Memory B cell (primary cell): ENCODE results near the gene RNF19B.

Experiments
- ATAC-seq: fragments of 150-1000 bp; cut with Tn5 transposase; 2 replicates; pipeline ENCODE4 v1.10.0; 2021; ENCODE audit warnings: low read depth, mild to moderate bottlenecking, moderate library complexity
- DNase-seq, 2 donors: peaks; one replicate each; pipeline ENCODE4 v3.0.0; 2022; ENCODE audit warnings: low spot score in 2 of 2
- H3K27ac Mint-ChIP-seq: one replicate; pipeline ENCODE4 v1.8.0; 2022; ENCODE audit warnings: mild to moderate bottlenecking, moderate library complexity, mixed read lengths
- H3K27me3 Mint-ChIP-seq: one replicate; pipeline ENCODE4 v1.8.0; 2022; ENCODE audit warnings: mixed read lengths
- H3K36me3 Mint-ChIP-seq: one replicate; pipeline ENCODE4 v1.8.0; 2022; ENCODE audit warnings: mild to moderate bottlenecking, mixed read lengths
- H3K4me1 Mint-ChIP-seq: one replicate; pipeline ENCODE4 v1.8.0; 2022; ENCODE audit warnings: mixed read lengths
- H3K4me3 Mint-ChIP-seq: one replicate; pipeline ENCODE4 v1.8.0; 2022; ENCODE audit warnings: mild to moderate bottlenecking, moderate library complexity, mixed read lengths
- H3K9me3 Mint-ChIP-seq: one replicate; pipeline ENCODE4 v1.8.0; 2022; ENCODE audit warnings: mixed read lengths

The RNF19B gene, protein sequence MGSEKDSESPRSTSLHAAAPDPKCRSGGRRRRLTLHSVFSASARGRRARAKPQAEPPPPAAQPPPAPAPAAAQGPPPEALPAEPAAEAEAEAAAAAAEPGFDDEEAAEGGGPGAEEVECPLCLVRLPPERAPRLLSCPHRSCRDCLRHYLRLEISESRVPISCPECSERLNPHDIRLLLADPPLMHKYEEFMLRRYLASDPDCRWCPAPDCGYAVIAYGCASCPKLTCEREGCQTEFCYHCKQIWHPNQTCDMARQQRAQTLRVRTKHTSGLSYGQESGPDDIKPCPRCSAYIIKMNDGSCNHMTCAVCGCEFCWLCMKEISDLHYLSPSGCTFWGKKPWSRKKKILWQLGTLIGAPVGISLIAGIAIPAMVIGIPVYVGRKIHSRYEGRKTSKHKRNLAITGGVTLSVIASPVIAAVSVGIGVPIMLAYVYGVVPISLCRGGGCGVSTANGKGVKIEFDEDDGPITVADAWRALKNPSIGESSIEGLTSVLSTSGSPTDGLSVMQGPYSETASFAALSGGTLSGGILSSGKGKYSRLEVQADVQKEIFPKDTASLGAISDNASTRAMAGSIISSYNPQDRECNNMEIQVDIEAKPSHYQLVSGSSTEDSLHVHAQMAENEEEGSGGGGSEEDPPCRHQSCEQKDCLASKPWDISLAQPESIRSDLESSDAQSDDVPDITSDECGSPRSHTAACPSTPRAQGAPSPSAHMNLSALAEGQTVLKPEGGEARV

DNA sequence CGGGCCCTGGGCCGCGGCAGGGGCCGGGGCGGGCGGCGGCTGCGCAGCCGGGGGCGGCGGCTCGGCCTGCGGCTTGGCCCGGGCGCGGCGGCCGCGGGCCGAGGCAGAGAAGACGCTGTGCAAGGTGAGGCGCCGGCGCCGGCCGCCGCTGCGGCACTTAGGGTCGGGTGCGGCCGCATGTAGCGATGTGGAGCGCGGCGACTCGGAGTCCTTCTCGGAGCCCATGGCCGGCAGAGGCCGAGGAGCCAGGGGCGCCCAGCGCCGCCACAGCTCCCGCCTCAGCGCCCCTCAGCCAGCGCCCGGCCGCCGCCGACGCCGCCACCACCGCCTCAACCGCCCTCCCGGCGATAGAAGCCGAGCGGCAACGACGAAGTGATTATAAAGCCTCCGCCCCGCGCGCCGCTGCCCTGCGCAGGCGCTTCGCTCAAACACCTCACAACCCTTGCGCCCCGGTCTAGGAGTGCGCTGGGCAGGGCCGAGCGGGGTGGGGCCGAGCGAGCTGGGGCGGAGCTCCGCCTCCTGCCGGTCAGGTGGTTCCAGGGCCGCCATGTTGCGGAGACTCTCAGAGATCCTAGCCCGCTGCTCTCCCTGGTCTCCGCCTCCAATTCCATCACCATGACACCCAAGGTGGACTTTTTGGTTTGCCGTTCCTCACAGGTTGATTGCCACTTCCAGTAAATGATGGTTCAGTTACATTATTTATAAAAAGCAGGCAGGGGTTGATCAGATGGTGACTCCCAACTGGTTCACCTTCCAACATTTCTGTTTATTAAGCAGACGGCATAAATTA lies at the start of gene RNF19B:
Gene RNF19B, minus strand, starts transcription at position 349 of the 790 bp plus-strand sequence. Its CDS starts 124 bp downstream, at position 225.
- peak; percentile 92 to 94 for DNase-seq
- Mint-ChIP-seq H3K27ac (peak within 1 kb of the TSS; percentile 91), H3K9me3 (no peaks in the 10 kb centered on the region), H3K4me3 (peak within 1 kb of the TSS; percentile 94), H3K27me3 (no peaks in the 10 kb centered on the region), H3K36me3 (no peaks in the 10 kb centered on the region), H3K4me1 (peaks cover 27% of the 10 kb centered on the region)
- ATAC-seq = peak; percentile 85

DNA sequence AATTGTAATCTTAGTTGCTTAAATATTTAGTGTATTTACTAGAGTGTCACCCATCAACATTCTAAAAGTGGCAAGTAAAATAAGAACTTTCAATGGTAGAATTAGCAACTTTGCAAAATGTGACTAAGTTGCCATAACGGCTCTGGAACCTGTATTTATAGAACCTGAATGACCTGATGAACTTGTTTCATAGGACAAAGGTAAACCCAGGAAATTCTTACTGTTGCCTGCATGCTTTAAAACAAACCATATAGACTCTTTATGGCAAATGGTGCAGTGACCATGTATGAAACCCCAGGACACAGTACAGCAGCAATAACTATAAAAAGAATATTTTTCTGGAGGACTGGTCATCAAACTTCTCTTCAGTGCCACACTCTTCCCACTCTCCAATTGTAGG lies 49.2 kb upstream of the RNF19B start:
- no peak overlapping the region for H3K27ac Mint-ChIP-seq
- H3K9me3 Mint-ChIP-seq = no peaks in the 10 kb centered on the region
- DNase-seq (no peak), ATAC-seq (no peak)
- H3K36me3 Mint-ChIP-seq = peaks cover 45% of the 10 kb centered on the region
- H3K4me1 Mint-ChIP-seq = no peaks in the 10 kb centered on the region
- H3K27me3 Mint-ChIP-seq = no peaks in the 10 kb centered on the region
- H3K4me3 Mint-ChIP-seq = no peak overlapping the region

DNA sequence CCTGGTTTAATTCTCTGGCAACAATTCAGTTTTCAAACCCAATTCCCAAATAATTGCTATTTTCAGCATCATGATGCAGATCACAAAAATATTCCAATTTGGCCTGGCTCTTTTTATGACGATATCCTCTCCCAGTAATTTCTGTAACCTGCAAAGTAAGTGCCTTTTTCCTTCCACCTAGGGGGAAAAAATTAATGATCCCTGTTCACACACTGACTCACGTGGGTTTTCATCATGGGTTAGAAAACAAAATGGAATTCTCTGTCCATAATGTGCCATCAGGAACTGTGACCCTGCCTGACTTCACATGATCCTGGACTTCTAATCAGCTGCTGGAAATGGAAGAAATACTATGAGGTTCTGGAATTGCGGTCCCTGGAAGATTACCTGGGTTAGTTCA lies 47.6 kb upstream of the RNF19B start:
- H3K4me3 Mint-ChIP-seq = no peak overlapping the region
- peaks cover 44% of the 10 kb centered on the region for H3K36me3 Mint-ChIP-seq
- no peak for ATAC-seq
- no peaks in the 10 kb centered on the region for H3K4me1 Mint-ChIP-seq
- H3K27ac Mint-ChIP-seq = peak overlapping the region; percentile 76
- H3K27me3 Mint-ChIP-seq = no peaks in the 10 kb centered on the region
- H3K9me3 Mint-ChIP-seq = no peaks in the 10 kb centered on the region
- no peak for DNase-seq

DNA sequence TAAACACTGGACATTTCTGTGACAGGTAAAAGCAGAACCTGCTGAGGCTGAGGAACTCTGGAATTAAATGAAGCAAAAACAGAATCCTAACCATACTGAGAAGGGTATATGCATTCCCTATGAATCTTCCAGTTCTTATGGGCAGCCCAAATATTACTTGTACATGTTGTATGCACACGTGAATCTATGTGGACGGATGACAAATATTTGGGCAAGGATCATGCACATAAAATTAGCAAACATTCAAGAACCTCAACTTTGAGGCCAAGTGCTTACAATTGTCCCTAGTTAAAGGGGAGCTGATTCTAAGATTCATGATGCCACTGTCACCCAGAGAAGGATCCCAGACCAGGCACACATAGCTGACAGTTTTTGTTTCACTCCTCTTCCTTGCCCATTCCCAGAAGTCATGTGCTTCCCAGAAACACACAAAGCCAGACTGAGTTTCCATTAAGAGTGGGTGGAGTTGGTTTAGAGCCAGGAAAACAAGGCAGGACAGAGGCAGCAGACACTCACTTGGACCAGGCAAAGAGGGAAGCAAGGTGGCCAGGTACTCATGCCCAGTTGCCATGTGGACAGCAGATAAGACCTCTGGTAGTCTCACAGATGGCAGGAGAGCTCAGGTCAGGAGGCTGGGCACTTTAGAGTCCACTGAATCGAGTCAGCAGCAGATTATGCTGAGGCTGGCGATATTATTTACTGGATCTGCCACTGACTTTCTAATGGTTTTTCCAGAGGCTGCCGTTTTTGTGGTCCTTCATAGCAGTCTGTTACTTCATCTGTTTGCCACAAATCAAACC lies 46.5 kb upstream of the RNF19B start:
- Mint-ChIP-seq H3K36me3 (peaks cover 44% of the 10 kb centered on the region), H3K9me3 (no peaks in the 10 kb centered on the region), H3K27ac (no peak overlapping the region), H3K4me1 (no peaks in the 10 kb centered on the region), H3K4me3 (no peak overlapping the region), H3K27me3 (no peaks in the 10 kb centered on the region)
- no peak for DNase-seq
- ATAC-seq = no peak

DNA sequence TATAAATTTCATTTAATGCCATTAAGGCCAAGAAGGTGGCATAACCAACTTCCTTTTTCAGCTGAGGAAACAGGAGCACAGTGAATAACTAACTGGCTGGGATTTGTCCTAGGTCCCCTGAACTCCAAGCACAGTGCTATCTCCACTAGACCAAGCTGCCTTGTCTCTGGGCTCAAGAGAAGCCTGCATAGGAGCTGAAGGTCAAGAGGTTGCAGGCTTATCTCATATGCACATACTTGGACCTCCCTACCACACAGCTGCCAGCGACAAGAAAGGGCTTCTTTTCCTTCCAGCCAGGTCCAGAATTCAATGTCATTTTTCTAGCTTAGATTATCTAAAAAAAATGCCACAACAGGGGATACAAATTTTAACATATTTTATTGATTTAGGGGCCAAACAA lies 45.0 kb upstream of the RNF19B start:
- no peak for ATAC-seq
- Mint-ChIP-seq H3K9me3 (no peaks in the 10 kb centered on the region), H3K36me3 (peaks cover 44% of the 10 kb centered on the region), H3K27ac (no peak overlapping the region), H3K4me3 (no peak overlapping the region), H3K4me1 (peaks cover 4% of the 10 kb centered on the region), H3K27me3 (no peaks in the 10 kb centered on the region)
- no peak for DNase-seq

DNA sequence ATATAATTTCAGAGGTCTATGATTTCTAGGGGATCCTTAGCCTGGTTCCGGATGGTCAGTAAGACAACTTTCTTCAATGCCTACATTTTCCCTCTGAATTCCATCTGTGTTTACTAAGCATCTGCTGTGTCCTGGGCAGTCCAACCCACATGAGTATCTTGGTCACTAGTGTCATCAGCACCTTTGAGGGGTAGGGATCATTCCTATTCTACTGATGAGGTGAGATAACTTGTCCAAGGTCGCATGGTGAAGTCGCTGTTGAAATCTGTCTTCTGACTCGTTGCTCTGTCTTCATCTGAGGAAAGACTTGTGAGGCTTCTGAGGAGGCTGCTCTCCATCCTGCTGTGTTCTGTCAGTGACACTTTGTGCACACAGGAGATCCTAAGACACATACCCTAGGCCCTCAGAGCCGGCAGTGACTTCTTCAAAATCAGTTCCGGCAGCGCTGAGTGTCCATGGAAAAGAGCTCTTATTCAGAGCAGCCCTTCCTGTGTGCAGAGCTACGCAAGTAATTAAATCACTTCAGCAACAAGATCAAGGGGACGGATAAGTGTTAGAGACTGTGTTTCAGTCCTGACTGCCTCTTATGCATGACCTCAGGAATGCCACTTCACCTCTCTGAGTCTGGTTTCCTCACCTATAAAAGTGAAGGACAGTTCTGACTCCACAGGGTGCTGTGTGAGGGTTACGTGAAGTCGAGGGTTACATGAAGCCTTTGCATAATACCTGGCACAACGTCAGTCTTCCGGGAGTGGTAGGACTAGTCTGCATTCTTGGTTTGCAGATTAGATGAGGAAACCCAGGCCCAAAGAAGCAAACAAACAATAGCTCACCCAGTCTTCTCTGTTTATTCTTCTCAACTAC lies 43.7 kb upstream of the RNF19B start:
- Mint-ChIP-seq H3K9me3 (no peaks in the 10 kb centered on the region), H3K27ac (no peak overlapping the region), H3K36me3 (peaks cover 35% of the 10 kb centered on the region), H3K27me3 (no peaks in the 10 kb centered on the region), H3K4me3 (no peak overlapping the region), H3K4me1 (peaks cover 4% of the 10 kb centered on the region)
- ATAC-seq (no peak), DNase-seq (no peak)

DNA sequence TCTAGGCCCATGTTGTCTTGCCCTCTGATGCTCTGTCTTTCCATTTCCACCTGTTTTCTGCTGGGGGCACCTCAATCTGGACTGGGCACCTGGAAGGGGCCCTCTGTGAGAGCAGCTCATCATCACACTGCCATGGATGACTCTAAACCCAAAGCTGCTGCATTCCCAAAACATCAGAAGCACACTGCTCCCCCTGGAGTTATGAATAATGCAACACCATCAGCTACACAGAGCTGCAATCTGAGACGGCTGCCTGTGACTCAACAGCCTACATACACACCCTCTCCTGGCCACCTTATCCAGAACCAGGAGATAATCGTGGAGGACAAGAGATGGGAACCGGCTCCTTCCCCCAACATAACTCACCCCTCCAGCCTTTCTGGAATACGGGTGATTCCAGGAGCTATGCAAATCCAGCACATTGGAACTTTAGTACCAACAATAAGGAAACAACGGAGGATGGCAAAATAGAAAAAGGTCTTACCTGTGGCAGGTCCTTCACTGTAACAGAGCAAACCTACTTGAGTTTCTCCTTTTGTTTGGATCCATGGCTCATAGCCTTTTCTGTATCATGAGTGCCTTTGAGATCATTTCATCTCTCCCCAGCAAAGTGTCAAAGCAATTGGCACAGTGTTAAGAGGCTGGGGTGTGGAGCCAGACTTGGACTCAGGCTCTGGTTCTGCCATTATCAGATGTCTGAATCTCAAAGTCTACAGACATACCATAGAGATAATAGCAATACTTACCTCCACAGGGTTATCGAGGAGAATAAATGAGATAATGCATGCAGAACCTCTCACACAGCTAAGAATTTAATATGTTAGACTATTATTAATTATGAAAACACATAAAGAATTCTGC lies 42.8 kb upstream of the RNF19B start:
- Mint-ChIP-seq H3K27ac (no peak overlapping the region), H3K9me3 (no peaks in the 10 kb centered on the region), H3K4me1 (peaks cover 4% of the 10 kb centered on the region), H3K27me3 (no peaks in the 10 kb centered on the region), H3K4me3 (no peak overlapping the region), H3K36me3 (peaks cover 27% of the 10 kb centered on the region)
- ATAC-seq = peak; percentile 48
- no peak for DNase-seq

DNA sequence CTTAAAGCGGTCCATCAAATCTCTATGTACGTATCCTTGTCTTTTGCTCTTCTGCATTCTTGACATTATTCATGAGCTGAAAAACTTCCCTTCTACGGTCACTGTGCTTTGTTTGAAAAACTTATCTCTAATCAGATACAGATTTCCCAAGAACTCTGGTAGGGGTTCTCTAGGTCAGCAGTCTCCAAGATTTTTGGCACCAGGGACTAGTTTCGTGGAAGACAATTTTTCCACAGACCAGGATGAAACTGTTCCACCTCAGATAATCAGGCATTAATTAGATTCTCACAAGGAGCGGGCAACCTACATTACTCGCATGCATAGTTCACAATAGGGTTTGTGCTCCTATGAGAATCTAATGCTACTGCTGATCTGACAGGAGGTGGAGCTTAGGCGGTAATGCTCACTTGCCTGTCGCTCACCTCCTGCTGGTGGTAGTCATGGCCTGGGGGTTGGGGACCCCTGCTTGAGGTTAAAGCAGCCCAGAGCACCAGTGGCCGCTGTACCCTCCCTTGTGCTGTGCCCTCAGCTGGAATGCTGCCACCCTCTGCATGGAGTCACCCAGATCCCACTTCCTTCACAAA lies 41.3 kb upstream of the RNF19B start:
- DNase-seq (no peak), ATAC-seq (no peak)
- H3K4me3 Mint-ChIP-seq = no peak overlapping the region
- H3K27ac Mint-ChIP-seq = peak overlapping the region; percentile 35
- peaks cover 13% of the 10 kb centered on the region for H3K36me3 Mint-ChIP-seq
- H3K9me3 Mint-ChIP-seq = no peaks in the 10 kb centered on the region
- no peaks in the 10 kb centered on the region for H3K27me3 Mint-ChIP-seq
- peaks cover 4% of the 10 kb centered on the region for H3K4me1 Mint-ChIP-seq

DNA sequence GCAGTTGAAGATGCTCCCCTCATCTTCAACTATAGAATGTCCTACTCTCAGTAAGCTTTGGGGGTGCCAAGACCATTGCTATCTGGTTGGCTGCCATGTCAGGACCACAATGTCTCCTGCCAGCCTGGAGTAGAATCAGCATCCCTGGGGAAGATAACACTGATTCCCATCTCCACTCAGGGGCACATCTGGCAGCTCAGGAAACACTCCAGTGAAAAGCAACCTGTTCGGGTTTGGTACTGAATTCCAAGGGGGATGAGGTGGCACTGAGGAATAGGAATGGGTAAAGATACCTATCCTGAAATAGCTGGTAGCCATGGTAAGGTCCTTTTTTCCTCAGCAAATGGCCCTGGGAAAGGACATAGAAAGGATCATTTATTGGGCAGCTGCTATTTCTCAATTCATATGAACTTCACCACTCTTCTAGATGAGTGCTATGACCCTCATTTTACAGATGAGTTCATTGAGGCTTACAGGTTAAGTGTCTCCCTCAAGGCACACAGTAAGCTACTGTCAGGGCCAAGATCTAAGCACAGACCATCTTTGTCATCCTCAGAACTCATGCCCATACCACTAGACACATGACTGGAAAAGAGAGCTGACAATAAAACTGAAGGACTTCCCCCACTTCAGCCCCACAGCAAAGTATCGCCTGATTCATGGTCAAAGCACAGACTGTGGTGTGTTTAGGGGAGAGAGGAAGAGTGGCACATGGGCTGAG lies 40.7 kb upstream of the RNF19B start:
- H3K27ac Mint-ChIP-seq = peak overlapping the region; percentile 35
- DNase-seq (no peak), ATAC-seq (no peak)
- H3K27me3 Mint-ChIP-seq = no peaks in the 10 kb centered on the region
- no peak overlapping the region for H3K4me3 Mint-ChIP-seq
- no peaks in the 10 kb centered on the region for H3K9me3 Mint-ChIP-seq
- H3K4me1 Mint-ChIP-seq = peaks cover 7% of the 10 kb centered on the region
- H3K36me3 Mint-ChIP-seq = peaks cover 13% of the 10 kb centered on the region

DNA sequence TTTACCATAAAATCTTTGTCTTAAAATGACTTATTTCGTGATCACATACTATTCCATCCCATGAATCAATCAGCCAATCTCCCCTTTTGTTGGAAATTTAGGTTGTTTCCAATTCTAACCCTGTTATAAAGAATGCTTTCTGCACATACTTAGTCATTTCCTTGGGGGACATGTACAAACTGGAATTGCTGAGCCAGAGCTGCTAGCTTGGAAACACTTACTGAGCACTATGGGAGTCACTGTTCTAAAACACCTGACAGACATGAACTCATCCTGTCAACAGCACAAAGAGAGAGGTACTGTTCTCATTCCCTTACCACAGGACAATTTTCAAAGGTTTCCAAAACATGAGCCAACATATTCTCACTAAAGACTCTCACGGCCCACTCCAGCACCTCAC lies 40.0 kb upstream of the RNF19B start:
- Mint-ChIP-seq H3K27me3 (no peaks in the 10 kb centered on the region), H3K27ac (no peak overlapping the region), H3K36me3 (peaks cover 10% of the 10 kb centered on the region), H3K9me3 (no peaks in the 10 kb centered on the region), H3K4me3 (no peak overlapping the region), H3K4me1 (peaks cover 7% of the 10 kb centered on the region)
- DNase-seq (no peak), ATAC-seq (no peak)

DNA sequence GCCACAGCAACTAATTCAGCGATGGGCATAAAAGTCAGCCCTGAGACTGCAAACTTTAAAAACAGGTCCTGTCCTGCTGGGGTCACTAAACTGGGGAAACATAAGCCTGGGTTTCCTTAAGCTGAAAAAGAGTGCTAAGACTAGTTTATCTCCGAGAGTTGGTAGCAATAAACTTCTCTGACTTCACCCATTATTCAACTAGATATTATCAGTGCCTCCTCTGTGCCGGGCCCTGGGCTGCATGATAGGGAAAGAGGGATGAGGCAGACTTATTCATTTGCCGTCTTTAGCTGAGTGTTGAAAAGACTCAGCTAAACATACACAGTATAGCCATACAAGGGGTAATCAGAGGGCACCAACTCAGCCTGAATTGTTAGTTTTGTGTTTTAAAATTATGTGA lies 39.0 kb upstream of the RNF19B start:
- Mint-ChIP-seq H3K9me3 (no peaks in the 10 kb centered on the region), H3K27me3 (no peaks in the 10 kb centered on the region), H3K27ac (no peak overlapping the region), H3K36me3 (peaks cover 7% of the 10 kb centered on the region), H3K4me3 (no peak overlapping the region), H3K4me1 (peaks cover 7% of the 10 kb centered on the region)
- DNase-seq (no peak), ATAC-seq (no peak)
